ENCODE data around the gene DLEU7. TPM values are rescaled to one million over a fixed set of nuclear protein-coding genes. Genes with fewer than 3 reads are reported as not detected.

The DLEU7 gene
- polyA plus RNA-seq, 2 donors: 0.02 TPM; not detected in 1

GRCh38 chr13:50873991-50874390, 30.5 kb upstream of the DLEU7 start:
- 90 to 94% methylated on average over 2 of the region's 2 CpGs for WGBS, 2 donors
- H3K4me3 ChIP-seq (ENCODE audit: low read depth in 1 of 2, low read length in 2 of 2): no peak overlapping the region
- H3K4me1 ChIP-seq (ENCODE audit: control insufficient read depth in 2 of 2, insufficient read depth in 2 of 2, low read length in 1 of 2): no peaks in the 10 kb centered on the region
- H3K9me3 ChIP-seq (ENCODE audit: control insufficient read depth in 2 of 2, insufficient read depth in 1 of 2, low read depth in 1 of 2, low read length in 1 of 2): no peaks in the 10 kb centered on the region
- H3K36me3 ChIP-seq (ENCODE audit: control insufficient read depth in 2 of 2, insufficient read depth in 2 of 2, low read length in 1 of 2): no peaks in the 10 kb centered on the region
- no peak overlapping the region for H3K27ac ChIP-seq (ENCODE audit: low read depth in 2 of 2, low read length in 1 of 2)
- H3K27me3 ChIP-seq (ENCODE audit: control insufficient read depth in 1 of 2, insufficient read depth in 2 of 2, low read length in 2 of 2): peaks cover 0 to 2% of the 10 kb centered on the region in 2 donors

GRCh38 chr13:50873467-50873866, 30.0 kb upstream of the DLEU7 start:
- H3K27me3 ChIP-seq (ENCODE audit: control insufficient read depth in 1 of 2, insufficient read depth in 2 of 2, low read length in 2 of 2): peaks cover 0 to 2% of the 10 kb centered on the region in 2 donors
- no peaks in the 10 kb centered on the region for H3K9me3 ChIP-seq (ENCODE audit: control insufficient read depth in 2 of 2, insufficient read depth in 1 of 2, low read depth in 1 of 2, low read length in 1 of 2)
- no peaks in the 10 kb centered on the region for H3K4me1 ChIP-seq (ENCODE audit: control insufficient read depth in 2 of 2, insufficient read depth in 2 of 2, low read length in 1 of 2)
- H3K27ac ChIP-seq (ENCODE audit: low read depth in 2 of 2, low read length in 1 of 2): no peak overlapping the region
- H3K4me3 ChIP-seq (ENCODE audit: low read depth in 1 of 2, low read length in 2 of 2): no peak overlapping the region
- no peaks in the 10 kb centered on the region for H3K36me3 ChIP-seq (ENCODE audit: control insufficient read depth in 2 of 2, insufficient read depth in 2 of 2, low read length in 1 of 2)
- 58 to 70% methylated on average over 2 of the region's 2 CpGs for WGBS, 2 donors

- no peaks in the 10 kb centered on the region for H3K27me3 ChIP-seq (ENCODE audit: control insufficient read depth in 1 of 2, insufficient read depth in 2 of 2, low read length in 2 of 2)
- no peaks in the 10 kb centered on the region for H3K4me1 ChIP-seq (ENCODE audit: control insufficient read depth in 2 of 2, insufficient read depth in 2 of 2, low read length in 1 of 2)
- H3K9me3 ChIP-seq (ENCODE audit: control insufficient read depth in 2 of 2, insufficient read depth in 1 of 2, low read depth in 1 of 2, low read length in 1 of 2): no peaks in the 10 kb centered on the region
- 78 to 93% methylated on average over 1 of the region's 1 CpG for WGBS, 2 donors
- no peak overlapping the region for H3K4me3 ChIP-seq (ENCODE audit: low read depth in 1 of 2, low read length in 2 of 2)
- no peak overlapping the region for H3K27ac ChIP-seq (ENCODE audit: low read depth in 2 of 2, low read length in 1 of 2)
- H3K36me3 ChIP-seq (ENCODE audit: control insufficient read depth in 2 of 2, insufficient read depth in 2 of 2, low read length in 1 of 2): no peaks in the 10 kb centered on the region
Measured at GRCh38 chr13:50871405-50871804, 27.9 kb upstream of the DLEU7 start.

GRCh38 chr13:50867637-50867945, 24.1 kb upstream of the DLEU7 start:
- 59 to 68% methylated on average over 3 of the region's 3 CpGs for WGBS, 2 donors
- Histone ChIP-seq H3K4me3 (ENCODE audit: low read depth in 1 of 2, low read length in 2 of 2) (no peak overlapping the region), H3K4me1 (ENCODE audit: control insufficient read depth in 2 of 2, insufficient read depth in 2 of 2, low read length in 1 of 2) (no peaks in the 10 kb centered on the region), H3K27me3 (ENCODE audit: control insufficient read depth in 1 of 2, insufficient read depth in 2 of 2, low read length in 2 of 2) (no peaks in the 10 kb centered on the region), H3K9me3 (ENCODE audit: control insufficient read depth in 2 of 2, insufficient read depth in 1 of 2, low read depth in 1 of 2, low read length in 1 of 2) (no peaks in the 10 kb centered on the region), H3K36me3 (ENCODE audit: control insufficient read depth in 2 of 2, insufficient read depth in 2 of 2, low read length in 1 of 2) (no peaks in the 10 kb centered on the region), H3K27ac (ENCODE audit: low read depth in 2 of 2, low read length in 1 of 2) (no peak overlapping the region)

GRCh38 chr13:50866817-50867636, 23.5 kb upstream of the DLEU7 start:
- no peaks in the 10 kb centered on the region for H3K9me3 ChIP-seq (ENCODE audit: control insufficient read depth in 2 of 2, insufficient read depth in 1 of 2, low read depth in 1 of 2, low read length in 1 of 2)
- no peak overlapping the region for H3K27ac ChIP-seq (ENCODE audit: low read depth in 2 of 2, low read length in 1 of 2)
- no peaks in the 10 kb centered on the region for H3K27me3 ChIP-seq (ENCODE audit: control insufficient read depth in 1 of 2, insufficient read depth in 2 of 2, low read length in 2 of 2)
- H3K4me1 ChIP-seq (ENCODE audit: control insufficient read depth in 2 of 2, insufficient read depth in 2 of 2, low read length in 1 of 2): no peaks in the 10 kb centered on the region
- H3K36me3 ChIP-seq (ENCODE audit: control insufficient read depth in 2 of 2, insufficient read depth in 2 of 2, low read length in 1 of 2): no peaks in the 10 kb centered on the region
- 72 to 82% methylated on average over 2 of the region's 2 CpGs for WGBS, 2 donors
- no peak overlapping the region for H3K4me3 ChIP-seq (ENCODE audit: low read depth in 1 of 2, low read length in 2 of 2)

- WGBS, 2 donors: 84 to 94% methylated on average over 1 of the region's 1 CpG
- Histone ChIP-seq H3K4me3 (ENCODE audit: low read depth in 1 of 2, low read length in 2 of 2) (no peak overlapping the region), H3K27me3 (ENCODE audit: control insufficient read depth in 1 of 2, insufficient read depth in 2 of 2, low read length in 2 of 2) (no peaks in the 10 kb centered on the region), H3K27ac (ENCODE audit: low read depth in 2 of 2, low read length in 1 of 2) (no peak overlapping the region), H3K9me3 (ENCODE audit: control insufficient read depth in 2 of 2, insufficient read depth in 1 of 2, low read depth in 1 of 2, low read length in 1 of 2) (no peaks in the 10 kb centered on the region), H3K36me3 (ENCODE audit: control insufficient read depth in 2 of 2, insufficient read depth in 2 of 2, low read length in 1 of 2) (no peaks in the 10 kb centered on the region), H3K4me1 (ENCODE audit: control insufficient read depth in 2 of 2, insufficient read depth in 2 of 2, low read length in 1 of 2) (no peaks in the 10 kb centered on the region)
Measured at GRCh38 chr13:50864492-50864891, 21.0 kb upstream of the DLEU7 start.

GRCh38 chr13:50855681-50856080, 12.2 kb upstream of the DLEU7 start:
- H3K27ac ChIP-seq (ENCODE audit: low read depth in 2 of 2, low read length in 1 of 2): no peak overlapping the region
- WGBS, 2 donors: 81 to 84% methylated on average over 2 of the region's 2 CpGs
- no peak overlapping the region for H3K4me3 ChIP-seq (ENCODE audit: low read depth in 1 of 2, low read length in 2 of 2)
- H3K4me1 ChIP-seq (ENCODE audit: control insufficient read depth in 2 of 2, insufficient read depth in 2 of 2, low read length in 1 of 2): no peaks in the 10 kb centered on the region
- peaks cover 0 to 4% of the 10 kb centered on the region in 2 donors for H3K9me3 ChIP-seq (ENCODE audit: control insufficient read depth in 2 of 2, insufficient read depth in 1 of 2, low read depth in 1 of 2, low read length in 1 of 2)
- H3K27me3 ChIP-seq (ENCODE audit: control insufficient read depth in 1 of 2, insufficient read depth in 2 of 2, low read length in 2 of 2): no peaks in the 10 kb centered on the region
- H3K36me3 ChIP-seq (ENCODE audit: control insufficient read depth in 2 of 2, insufficient read depth in 2 of 2, low read length in 1 of 2): no peaks in the 10 kb centered on the region

- no peaks in the 10 kb centered on the region for H3K9me3 ChIP-seq (ENCODE audit: control insufficient read depth in 2 of 2, insufficient read depth in 1 of 2, low read depth in 1 of 2, low read length in 1 of 2)
- no peaks in the 10 kb centered on the region for H3K4me1 ChIP-seq (ENCODE audit: control insufficient read depth in 2 of 2, insufficient read depth in 2 of 2, low read length in 1 of 2)
- H3K36me3 ChIP-seq (ENCODE audit: control insufficient read depth in 2 of 2, insufficient read depth in 2 of 2, low read length in 1 of 2): no peaks in the 10 kb centered on the region
- no peak overlapping the region for H3K27ac ChIP-seq (ENCODE audit: low read depth in 2 of 2, low read length in 1 of 2)
- no peaks in the 10 kb centered on the region for H3K27me3 ChIP-seq (ENCODE audit: control insufficient read depth in 1 of 2, insufficient read depth in 2 of 2, low read length in 2 of 2)
- 81 to 85% methylated on average over 2 of the region's 2 CpGs for WGBS, 2 donors
- no peak overlapping the region for H3K4me3 ChIP-seq (ENCODE audit: low read depth in 1 of 2, low read length in 2 of 2)
Measured at GRCh38 chr13:50850445-50850844, 7.0 kb upstream of the DLEU7 start.

GRCh38 chr13:50847501-50847900, 4.0 kb upstream of the DLEU7 start:
- 75 to 83% methylated on average over 5 of the region's 5 CpGs for WGBS, 2 donors
- Histone ChIP-seq H3K36me3 (ENCODE audit: control insufficient read depth in 2 of 2, insufficient read depth in 2 of 2, low read length in 1 of 2) (no peaks in the 10 kb centered on the region), H3K4me1 (ENCODE audit: control insufficient read depth in 2 of 2, insufficient read depth in 2 of 2, low read length in 1 of 2) (peaks cover 5 to 8% of the 10 kb centered on the region in 2 donors), H3K27me3 (ENCODE audit: control insufficient read depth in 1 of 2, insufficient read depth in 2 of 2, low read length in 2 of 2) (no peaks in the 10 kb centered on the region), H3K27ac (ENCODE audit: low read depth in 2 of 2, low read length in 1 of 2) (no peak overlapping the region), H3K4me3 (ENCODE audit: low read depth in 1 of 2, low read length in 2 of 2) (no peak overlapping the region), H3K9me3 (ENCODE audit: control insufficient read depth in 2 of 2, insufficient read depth in 1 of 2, low read depth in 1 of 2, low read length in 1 of 2) (no peaks in the 10 kb centered on the region)

- Histone ChIP-seq H3K27me3 (ENCODE audit: control insufficient read depth in 1 of 2, insufficient read depth in 2 of 2, low read length in 2 of 2) (no peaks in the 10 kb centered on the region), H3K36me3 (ENCODE audit: control insufficient read depth in 2 of 2, insufficient read depth in 2 of 2, low read length in 1 of 2) (no peaks in the 10 kb centered on the region), H3K27ac (ENCODE audit: low read depth in 2 of 2, low read length in 1 of 2) (no peak overlapping the region), H3K9me3 (ENCODE audit: control insufficient read depth in 2 of 2, insufficient read depth in 1 of 2, low read depth in 1 of 2, low read length in 1 of 2) (no peaks in the 10 kb centered on the region), H3K4me1 (ENCODE audit: control insufficient read depth in 2 of 2, insufficient read depth in 2 of 2, low read length in 1 of 2) (peaks cover 5 to 8% of the 10 kb centered on the region in 2 donors), H3K4me3 (ENCODE audit: low read depth in 1 of 2, low read length in 2 of 2) (no peak overlapping the region)
- 53 to 65% methylated on average over 5 of the region's 5 CpGs for WGBS, 2 donors
Measured at GRCh38 chr13:50846861-50847475, 3.5 kb upstream of the DLEU7 start.
